SK-N-MC (cell line): Measurements from ENCODE around the gene PDE1A.

Source experiments
- EZH2 ChIP-seq: fragments of 200-600 bp; sonication (generic); IDR thresholded peaks from one replicate; pipeline ENCODE4 v1.6.1; 2017; ENCODE audit warnings: antibody characterized with exemption
- POLR2AphosphoS5 ChIP-seq: IDR thresholded peaks from 2 replicates; pipeline ENCODE4 v1.6.1; 2012; ENCODE audit warnings: mild to moderate bottlenecking, low read depth, low read length, borderline replicate concordance

GRCh38 chr2:182410120-182410519, 16.7 kb downstream of the PDE1A start:
- TF ChIP-seq EZH2 (no peak), POLR2AphosphoS5 (no peak)
